Ishikawa (cell line): ENCODE measurements around the gene CHAC1.
A peak's percentile ranks its signal among the peaks of the same experiment; 100 is the strongest.

ENCODE experiments used
- CEBPB ChIP-seq: IDR thresholded peaks from 2 replicates; pipeline ENCODE4 v1.6.1; 2012
- CREB1 ChIP-seq: IDR thresholded peaks from 2 replicates; pipeline ENCODE4 v1.6.1; 2012; ENCODE audit warnings: low read depth
- EGR1 ChIP-seq: IDR thresholded peaks from 2 replicates; pipeline ENCODE4 v1.6.1; 2012
- EP300 ChIP-seq: IDR thresholded peaks from 2 replicates; pipeline ENCODE4 v1.6.1; 2012; ENCODE audit warnings: borderline replicate concordance
- FOXM1 ChIP-seq: IDR thresholded peaks from 2 replicates; pipeline ENCODE4 v1.6.1; 2012; ENCODE audit warnings: low read depth, borderline replicate concordance
- MAX ChIP-seq: IDR thresholded peaks from 2 replicates; pipeline ENCODE4 v1.6.1; 2012
- NFIC ChIP-seq: IDR thresholded peaks from 2 replicates; pipeline ENCODE4 v1.6.1; 2012
- RAD21 ChIP-seq: IDR thresholded peaks from 2 replicates; pipeline ENCODE4 v1.6.1; 2012; ENCODE audit warnings: low read depth
- REST ChIP-seq: IDR thresholded peaks from 2 replicates; pipeline ENCODE4 v1.6.1; 2012; ENCODE audit warnings: low read depth, mild to moderate bottlenecking
- TAF1 ChIP-seq: IDR thresholded peaks from 2 replicates; pipeline ENCODE4 v1.6.1; 2012; ENCODE audit warnings: low read depth, mild to moderate bottlenecking
- TCF12 ChIP-seq: IDR thresholded peaks from 2 replicates; pipeline ENCODE4 v1.6.1; 2012; ENCODE audit warnings: low read depth
- TEAD4 ChIP-seq: IDR thresholded peaks from 2 replicates; pipeline ENCODE4 v1.6.1; 2012
- USF1 ChIP-seq: IDR thresholded peaks from 2 replicates; pipeline ENCODE4 v1.6.1; 2012
- YY1 ChIP-seq: IDR thresholded peaks from 2 replicates; pipeline ENCODE4 v1.6.1; 2012; ENCODE audit warnings: low read depth
- ZBTB7A ChIP-seq: IDR thresholded peaks from 2 replicates; pipeline ENCODE4 v1.6.1; 2012; ENCODE audit warnings: low read depth

CHAC1 gene

GRCh38 chr15:40952901-40953712 is at the start of gene CHAC1:
Gene CHAC1, plus strand, starts transcription at chr15:40953471. Its CDS starts 113 bp downstream, at chr15:40953584.
- TF ChIP-seq RAD21 (no peak), CREB1 (peak; percentile 62; the same call in 1 of the 2 replicates), EGR1 (0 out of 2 replicates have a peak, but pooled peaks have one; percentile 45), REST (no peak), MAX (peak; percentile 79), USF1 (no peak), YY1 (peak; percentile 47; the same call in 1 of the 2 replicates), ZBTB7A (0 out of 2 replicates have a peak, but pooled peaks have one; percentile 8), TEAD4 (0 out of 2 replicates have a peak, but pooled peaks have one; percentile 51), TCF12 (peak; percentile 82), EP300 (peak; percentile 64), FOXM1 (no peak), CEBPB (peak; percentile 98), NFIC (peak; percentile 69; the same call in 1 of the 2 replicates), TAF1 (peak; percentile 69)

- TF ChIP-seq YY1 (no peak), TEAD4 (no peak), REST (no peak), RAD21 (no peak), TCF12 (no peak), EGR1 (no peak), CEBPB (no peak), MAX (no peak), TAF1 (no peak), ZBTB7A (no peak), NFIC (no peak), CREB1 (no peak), FOXM1 (no peak), EP300 (no peak), USF1 (no peak)
These were observed 48.6 kb upstream of the CHAC1 start for GRCh38 chr15:40904552-40905201.

- no peak for TF ChIP-seq CEBPB
- peak; percentile 74; the same call in 1 of the 2 replicates for TF ChIP-seq ZBTB7A
- peak; percentile 41; the same call in 1 of the 2 replicates for TF ChIP-seq TAF1
- peak; percentile 60; the same call in 1 of the 2 replicates for TF ChIP-seq USF1
- peak; percentile 69 for TF ChIP-seq TCF12
- TF ChIP-seq RAD21, result peak; percentile 78
- TF ChIP-seq NFIC, result peak; percentile 91
- TF ChIP-seq YY1, result 0 out of 2 replicates have a peak, but pooled peaks have one; percentile 27
- TF ChIP-seq FOXM1, result no peak
- TF ChIP-seq MAX, result peak; percentile 81
- TF ChIP-seq EGR1, result peak; percentile 94
- TF ChIP-seq CREB1, result no peak
- TF ChIP-seq EP300, result peak; percentile 64; the same call in 1 of the 2 replicates
- TF ChIP-seq REST, result no peak
- no peak for TF ChIP-seq TEAD4
These were observed 46.9 kb upstream of the CHAC1 start for GRCh38 chr15:40906091-40906990.
